OCI-LY3 (cell line): Measurements from ENCODE around the gene OR4B1.
A peak's percentile ranks its signal among the peaks of the same experiment; 100 is the strongest.
"Not testable (repeated sequence)": the region's sequence is repeated elsewhere in the genome, so short reads cannot be mapped to it uniquely, and the experiment has no call there.

Experiments
- H2AFZ ChIP-seq: fragments of 200-600, 300-600 bp; shearing (Covaris generic); 2 replicates; pipeline ENCODE4 v1.6.0; 2014; ENCODE audit warnings: antibody characterized with exemption, low read depth, low read length
- H3K27ac ChIP-seq: fragments of 200-600, 300-600 bp; sonication (generic); 2 replicates; pipeline ENCODE4 v1.5.1; 2014; ENCODE audit warnings: mild to moderate bottlenecking, low read length, moderate library complexity, mixed read lengths
- H3K27me3 ChIP-seq: fragments of 200-600, 300-600 bp; sonication (generic); 2 replicates; pipeline ENCODE4 v1.6.1; 2014; ENCODE audit warnings: low read depth, low read length, mixed read lengths
- H3K36me3 ChIP-seq: fragments of 200-600, 300-600 bp; sonication (generic); replicated peaks from 2 replicates; pipeline ENCODE3; 2014; ENCODE audit warnings: low read depth, low read length, mixed read lengths
- H3K4me1 ChIP-seq: fragments of 300-600, 200-600 bp; sonication (generic); 2 replicates; pipeline ENCODE4 v1.6.1; 2014; ENCODE audit warnings: low read length, mixed read lengths
- H3K4me2 ChIP-seq: fragments of 200-600, 300-600 bp; sonication (generic); 2 replicates; pipeline ENCODE4 v1.6.1; 2014; ENCODE audit warnings: low read length, mixed read lengths
- H3K4me3 ChIP-seq: fragments of 300-600, 200-600 bp; sonication (generic); 2 replicates; pipeline ENCODE4 v1.5.1; 2014; ENCODE audit warnings: antibody characterized with exemption, mild to moderate bottlenecking, low read length, moderate library complexity
- H3K79me2 ChIP-seq: fragments of 300-600, 200-600 bp; shearing (Covaris generic); 2 replicates; pipeline ENCODE4 v1.6.1; 2014; ENCODE audit warnings: mild to moderate bottlenecking, low read length, mixed read lengths
- H3K9ac ChIP-seq: fragments of 300-600, 200-600 bp; shearing (Covaris generic); 2 replicates; pipeline ENCODE4 v1.6.0; 2014; ENCODE audit warnings: mild to moderate bottlenecking, low read length, moderate library complexity
- H3K9me3 ChIP-seq: fragments of 200-600, 300-600 bp; shearing (Covaris generic); 2 replicates; pipeline ENCODE4 v1.6.1; 2014; ENCODE audit warnings: low read length, mixed read lengths; ENCODE audit not compliant: insufficient read depth
- H4K20me1 ChIP-seq: fragments of 200-600, 300-600 bp; sonication (generic); 2 replicates; pipeline ENCODE4 v1.6.1; 2016; ENCODE audit warnings: low read length, mixed read lengths; ENCODE audit not compliant: insufficient read depth
- EZH2phosphoT487 ChIP-seq: fragments of 200-600 bp; shearing (Covaris generic); IDR thresholded peaks from 2 replicates; pipeline ENCODE4 v1.6.1; 2018; ENCODE audit warnings: antibody characterized with exemption, mixed run types, low read depth
- TF ChIP-seq, protein P1 (sequence below): fragments of 200-600, 300-600 bp; sonication (generic); IDR thresholded peaks from 2 replicates; pipeline ENCODE4 v1.5.1; 2014; ENCODE audit warnings: antibody characterized with exemption, low read length, low read depth

The OR4B1 gene

DNA sequence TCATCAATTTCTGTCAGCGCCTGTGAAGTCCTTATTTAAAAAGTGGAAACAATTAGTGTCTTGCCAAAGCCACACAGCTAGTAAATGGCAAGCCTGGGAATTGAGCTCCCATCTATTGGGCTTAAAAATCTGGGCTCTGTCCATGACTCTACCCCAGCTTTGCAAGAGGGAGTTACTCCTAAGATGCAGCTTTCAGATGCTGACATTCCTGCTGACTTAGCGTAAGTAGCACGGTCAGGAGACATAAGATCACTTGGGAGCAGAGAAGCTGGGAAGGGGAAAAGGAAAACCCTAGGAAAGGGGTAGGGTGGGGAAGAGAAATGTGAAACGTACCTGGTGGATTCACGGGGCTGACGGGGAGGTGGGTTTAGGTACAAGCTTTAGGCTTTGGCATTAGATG is 36.0 kb upstream of the OR4B1 start:
- no peaks in the 10 kb centered on the region for H3K9me3 ChIP-seq
- H3K4me2 ChIP-seq = no peak overlapping the region
- no peaks in the 10 kb centered on the region for H3K27me3 ChIP-seq
- H3K9ac ChIP-seq = no peak overlapping the region
- no peak overlapping the region for H3K27ac ChIP-seq
- H3K4me3 ChIP-seq = no peak overlapping the region
- H3K36me3 ChIP-seq = no peaks in the 10 kb centered on the region
- H3K79me2 ChIP-seq = no peaks in the 10 kb centered on the region
- no peak overlapping the region for H2AFZ ChIP-seq
- TF ChIP-seq, protein P1, sequence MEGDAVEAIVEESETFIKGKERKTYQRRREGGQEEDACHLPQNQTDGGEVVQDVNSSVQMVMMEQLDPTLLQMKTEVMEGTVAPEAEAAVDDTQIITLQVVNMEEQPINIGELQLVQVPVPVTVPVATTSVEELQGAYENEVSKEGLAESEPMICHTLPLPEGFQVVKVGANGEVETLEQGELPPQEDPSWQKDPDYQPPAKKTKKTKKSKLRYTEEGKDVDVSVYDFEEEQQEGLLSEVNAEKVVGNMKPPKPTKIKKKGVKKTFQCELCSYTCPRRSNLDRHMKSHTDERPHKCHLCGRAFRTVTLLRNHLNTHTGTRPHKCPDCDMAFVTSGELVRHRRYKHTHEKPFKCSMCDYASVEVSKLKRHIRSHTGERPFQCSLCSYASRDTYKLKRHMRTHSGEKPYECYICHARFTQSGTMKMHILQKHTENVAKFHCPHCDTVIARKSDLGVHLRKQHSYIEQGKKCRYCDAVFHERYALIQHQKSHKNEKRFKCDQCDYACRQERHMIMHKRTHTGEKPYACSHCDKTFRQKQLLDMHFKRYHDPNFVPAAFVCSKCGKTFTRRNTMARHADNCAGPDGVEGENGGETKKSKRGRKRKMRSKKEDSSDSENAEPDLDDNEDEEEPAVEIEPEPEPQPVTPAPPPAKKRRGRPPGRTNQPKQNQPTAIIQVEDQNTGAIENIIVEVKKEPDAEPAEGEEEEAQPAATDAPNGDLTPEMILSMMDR = no peak
- TF ChIP-seq EZH2phosphoT487 = no peak
- H3K4me1 ChIP-seq = no peaks in the 10 kb centered on the region
- H4K20me1 ChIP-seq = no peaks in the 10 kb centered on the region

DNA sequence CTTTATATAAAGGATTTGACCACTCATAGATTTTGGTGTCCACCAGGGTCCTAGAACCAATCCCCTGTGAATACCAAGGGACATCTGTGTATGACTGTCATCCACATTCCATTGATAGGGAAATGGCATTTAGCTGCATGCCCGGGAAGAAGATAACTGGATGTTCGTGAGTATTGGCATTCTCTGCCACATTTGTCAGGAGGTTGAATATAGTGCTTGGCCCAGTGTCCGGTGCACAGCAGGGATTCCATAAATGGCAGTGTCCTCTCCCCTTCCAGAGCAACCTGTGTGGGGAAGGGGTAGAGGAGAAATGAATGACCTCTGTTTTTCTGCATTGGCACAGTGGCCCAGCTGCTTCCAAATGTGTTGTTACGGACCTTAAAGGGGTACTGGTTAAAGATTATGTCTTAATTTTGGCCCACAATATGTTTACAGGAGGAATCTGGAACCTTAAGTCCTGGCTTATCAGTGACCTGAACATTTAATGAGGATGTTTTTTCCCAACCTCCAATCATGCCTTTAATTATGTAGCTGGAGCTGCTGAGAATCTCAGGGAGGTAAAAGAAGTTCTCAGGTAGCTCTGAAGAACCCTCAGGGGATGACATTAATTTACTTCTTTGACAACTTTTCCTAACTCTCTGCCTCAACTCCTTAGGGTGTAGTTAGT is 33.6 kb upstream of the OR4B1 start:
- no peak overlapping the region for H3K9ac ChIP-seq
- H3K9me3 ChIP-seq = no peaks in the 10 kb centered on the region
- H3K4me1 ChIP-seq = no peaks in the 10 kb centered on the region
- no peaks in the 10 kb centered on the region for H3K36me3 ChIP-seq
- H3K27me3 ChIP-seq = no peaks in the 10 kb centered on the region
- H2AFZ ChIP-seq = no peak overlapping the region
- H3K4me2 ChIP-seq = no peak overlapping the region
- H3K79me2 ChIP-seq = no peaks in the 10 kb centered on the region
- H3K4me3 ChIP-seq = no peak overlapping the region
- no peaks in the 10 kb centered on the region for H4K20me1 ChIP-seq
- no peak for TF ChIP-seq EZH2phosphoT487
- TF ChIP-seq, protein P1 = no peak
- no peak overlapping the region for H3K27ac ChIP-seq

DNA sequence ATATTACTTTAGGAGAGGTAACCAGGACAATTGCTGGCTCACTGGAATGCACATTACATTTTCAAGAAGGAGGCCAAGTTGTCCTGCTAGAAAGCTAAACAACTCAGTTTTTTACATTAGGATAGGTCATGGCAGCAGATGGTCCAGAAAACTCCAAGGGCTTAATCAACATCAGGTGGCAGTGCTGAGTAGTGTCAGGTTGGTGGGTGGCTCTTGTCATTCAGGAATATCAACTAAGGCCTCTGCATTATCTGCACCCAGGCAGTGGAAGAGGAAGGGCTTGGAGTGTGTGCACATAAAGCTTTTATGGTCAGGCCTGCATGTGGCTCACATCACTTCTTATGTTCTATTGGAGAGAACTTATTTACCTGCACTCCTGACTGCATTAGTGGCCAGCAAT is 32.2 kb upstream of the OR4B1 start:
- no peaks in the 10 kb centered on the region for H3K79me2 ChIP-seq
- H3K27ac ChIP-seq = no peak overlapping the region
- TF ChIP-seq EZH2phosphoT487 = no peak
- TF ChIP-seq, protein P1 = peak; percentile 32; the same call in 1 of the 2 replicates
- H3K4me2 ChIP-seq = no peak overlapping the region
- H4K20me1 ChIP-seq = no peaks in the 10 kb centered on the region
- H2AFZ ChIP-seq = no peak overlapping the region
- H3K9me3 ChIP-seq = no peaks in the 10 kb centered on the region
- no peak overlapping the region for H3K9ac ChIP-seq
- H3K4me3 ChIP-seq = no peak overlapping the region
- H3K4me1 ChIP-seq = no peaks in the 10 kb centered on the region
- H3K27me3 ChIP-seq = no peaks in the 10 kb centered on the region
- H3K36me3 ChIP-seq = no peaks in the 10 kb centered on the region

DNA sequence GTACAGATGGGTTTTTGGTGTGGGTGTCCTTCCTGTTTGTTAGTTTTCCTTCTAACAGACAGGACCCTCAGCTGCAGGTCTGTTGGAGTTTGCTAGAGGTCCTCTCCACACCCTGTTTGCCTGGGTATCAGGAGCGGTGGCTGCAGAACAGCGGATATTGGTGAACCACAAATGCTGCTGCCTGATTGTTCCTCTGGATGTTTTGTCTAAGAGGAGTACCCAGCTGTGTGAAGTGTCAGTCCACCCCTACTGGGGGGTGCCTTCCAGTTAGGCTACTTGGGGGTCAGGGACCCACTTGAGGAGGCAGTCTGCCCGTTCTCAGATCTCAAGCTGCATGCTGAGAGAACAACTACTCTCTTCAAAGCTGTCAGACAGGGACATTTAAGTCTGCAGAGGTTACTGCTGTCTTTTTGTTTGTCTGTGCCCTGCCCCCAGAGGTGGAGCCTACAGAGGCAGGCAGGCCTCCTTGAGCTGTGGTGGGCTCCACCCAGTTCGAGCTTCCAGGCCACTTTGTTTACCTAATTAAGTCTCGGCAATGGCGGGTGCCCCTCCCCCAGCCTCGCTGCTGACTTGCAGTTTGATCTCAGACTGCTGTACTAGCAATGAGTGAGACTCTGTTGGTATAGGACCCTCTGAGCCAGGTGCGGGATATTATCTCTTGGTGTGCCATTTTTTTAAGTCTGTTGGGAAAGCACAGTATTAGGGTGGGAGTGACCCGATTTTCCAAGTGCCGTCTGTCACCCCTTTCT is 25.5 kb upstream of the OR4B1 start:
- H3K27ac ChIP-seq, H3K9ac ChIP-seq, H4K20me1 ChIP-seq, H3K4me3 ChIP-seq, H3K27me3 ChIP-seq, H3K4me2 ChIP-seq, H3K4me1 ChIP-seq, H2AFZ ChIP-seq, H3K79me2 ChIP-seq, H3K36me3 ChIP-seq, H3K9me3 ChIP-seq: not testable (repeated sequence)
